HG03460 (cell line): ENCODE results near the gene STARD13.

Experiments
- ATAC-seq: cut with Tn5 transposase; IDR thresholded peaks from one replicate; pipeline ENCODE4 v1.9.1; 2021; ENCODE audit not compliant: unreplicated experiment

Gene STARD13

DNA sequence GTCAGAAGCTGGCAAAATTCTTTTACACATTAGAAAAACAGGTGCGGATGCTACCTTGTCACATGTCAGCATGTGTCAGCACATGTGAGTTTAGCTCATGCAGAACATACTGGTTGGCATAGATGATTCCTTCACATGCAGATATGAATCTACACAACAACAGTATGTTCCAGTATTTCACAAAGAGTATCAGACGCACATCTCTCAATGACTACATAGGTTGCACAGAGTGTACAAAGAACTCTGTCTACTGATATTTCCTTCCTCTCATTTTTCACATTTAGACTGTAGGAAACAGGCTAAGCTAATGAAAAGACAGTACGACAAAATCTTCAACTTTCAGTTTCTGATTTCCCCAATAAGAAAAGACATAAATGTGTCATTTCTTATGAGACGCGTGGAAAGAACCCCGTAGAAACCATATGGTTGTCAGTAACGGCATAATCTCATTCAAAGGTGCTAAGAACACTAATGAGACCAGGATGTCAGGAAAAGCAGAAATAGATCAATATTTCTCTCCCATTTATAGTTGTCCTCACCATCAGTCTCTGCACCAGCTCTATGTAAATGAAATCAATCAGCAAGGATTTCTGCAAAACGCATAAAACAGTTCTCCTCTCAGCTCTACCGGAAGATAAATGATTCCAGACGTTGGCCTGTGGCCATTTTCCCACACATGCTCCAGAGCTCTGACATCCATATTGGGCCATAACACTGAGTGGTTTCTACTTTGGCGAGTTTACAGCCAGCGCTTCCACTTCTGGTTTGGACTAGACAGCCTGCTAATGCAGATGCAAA, 81.2 kb downstream of the STARD13 start:
- no peak for ATAC-seq

DNA sequence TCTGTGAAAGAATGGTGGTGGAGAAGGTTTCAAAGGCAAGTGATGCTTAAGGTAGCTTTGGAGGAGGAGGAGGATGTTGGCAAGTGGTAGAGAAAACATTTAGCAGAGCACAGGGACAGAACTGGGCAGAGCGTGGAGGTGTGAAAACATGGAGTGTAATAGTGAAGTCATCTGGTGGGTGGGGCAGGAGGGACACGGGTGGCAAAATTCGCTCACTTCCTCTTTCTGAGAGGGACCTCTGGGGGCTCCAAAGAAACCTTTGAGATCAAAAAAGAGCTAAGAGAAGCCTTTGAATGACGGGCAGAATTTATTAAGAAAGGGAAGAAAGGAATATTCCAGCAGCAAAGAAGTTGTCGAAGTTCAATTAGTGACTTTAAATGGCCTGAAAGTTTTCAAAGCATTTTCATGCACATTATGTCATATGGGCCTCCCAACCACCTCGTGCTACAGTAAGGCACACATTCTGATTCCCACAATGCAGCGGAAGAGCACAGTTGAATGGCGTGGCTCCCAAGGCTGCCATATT, 82.8 kb downstream of the STARD13 start:
- ATAC-seq, result no peak

DNA sequence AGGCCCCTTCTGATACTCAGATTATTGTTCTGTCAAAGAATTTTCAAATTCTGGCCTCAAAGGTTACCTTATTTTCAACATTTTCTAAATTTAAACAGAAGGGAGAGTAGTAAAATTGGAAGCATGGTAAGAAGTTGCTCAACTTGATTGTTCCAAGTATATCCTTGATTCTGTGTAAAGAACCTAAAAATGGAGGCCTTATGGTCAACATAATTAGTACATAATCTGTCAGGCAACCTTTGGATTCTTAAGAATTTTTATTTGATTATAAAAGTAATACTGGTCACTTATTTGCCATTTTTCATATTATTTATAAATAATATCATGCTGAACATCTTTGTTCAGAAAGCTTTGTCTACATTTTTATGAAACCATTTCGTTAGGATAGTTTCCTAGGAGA, 83.9 kb downstream of the STARD13 start:
- ATAC-seq, result no peak

DNA sequence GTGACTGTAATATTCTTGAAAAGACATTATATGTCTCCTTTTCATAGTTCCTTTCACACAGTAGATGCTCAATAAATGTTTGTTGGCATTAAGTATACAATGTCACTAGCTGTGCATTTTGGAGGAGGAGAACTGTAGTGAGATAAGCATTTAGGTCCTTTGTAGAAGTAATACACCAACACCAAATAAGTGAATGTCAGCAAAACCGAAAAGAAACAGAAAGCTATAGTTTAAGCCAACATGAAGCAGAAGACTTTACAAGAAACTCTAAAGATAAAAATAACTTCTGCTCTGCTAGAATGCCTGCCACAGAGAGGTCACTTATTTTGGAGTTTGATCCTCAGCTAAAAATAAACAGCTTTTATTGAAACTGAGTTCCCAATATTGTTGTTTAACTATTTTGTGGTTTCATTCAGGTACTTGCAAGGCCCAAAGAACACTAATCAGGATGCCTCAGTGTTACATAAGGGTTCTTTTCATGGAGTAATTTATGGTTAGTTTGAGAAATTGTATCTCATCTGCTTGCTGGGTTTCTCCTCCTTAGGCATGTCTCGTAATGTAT, 86.2 kb downstream of the STARD13 start:
- no peak for ATAC-seq

DNA sequence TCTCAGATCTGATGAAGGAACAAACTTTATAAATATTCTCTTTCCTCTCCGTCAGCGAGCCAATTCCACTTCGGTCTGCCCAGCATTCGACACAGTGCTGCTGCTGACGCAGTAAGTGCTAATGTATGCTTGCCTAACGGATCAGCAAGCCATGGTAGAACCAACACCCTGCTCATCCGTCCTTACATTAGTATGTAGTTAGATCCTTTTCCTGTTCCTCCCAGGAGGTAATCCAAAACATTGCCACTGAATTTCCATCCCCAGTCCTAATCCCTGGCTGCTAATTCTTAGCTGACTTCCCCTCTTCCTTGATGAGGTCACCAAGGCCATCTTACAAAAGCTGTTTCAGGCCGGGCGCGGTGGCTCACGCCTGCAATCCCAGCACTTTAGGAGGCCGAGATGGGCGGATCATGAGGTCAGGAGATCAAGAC, 88.0 kb downstream of the STARD13 start:
- no peak for ATAC-seq

DNA sequence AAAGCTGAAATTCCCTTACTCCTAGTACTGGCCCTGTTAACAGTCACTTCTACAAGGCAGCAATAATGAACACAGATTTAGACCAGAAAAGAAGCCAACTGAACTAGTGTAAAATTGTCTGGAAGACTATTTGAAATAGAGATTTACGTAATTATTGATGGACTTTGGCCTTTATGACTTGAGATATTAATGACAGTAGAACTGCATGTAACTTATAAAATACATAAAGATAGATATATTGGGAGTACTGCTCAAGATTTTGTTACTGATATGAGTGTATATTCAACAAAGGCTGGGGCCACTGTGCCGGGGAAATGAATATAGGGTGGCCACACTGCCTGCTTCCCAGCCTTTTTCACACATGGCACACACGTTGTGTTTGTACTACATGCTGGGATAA, 88.8 kb downstream of the STARD13 start:
- ATAC-seq, result no peak

DNA sequence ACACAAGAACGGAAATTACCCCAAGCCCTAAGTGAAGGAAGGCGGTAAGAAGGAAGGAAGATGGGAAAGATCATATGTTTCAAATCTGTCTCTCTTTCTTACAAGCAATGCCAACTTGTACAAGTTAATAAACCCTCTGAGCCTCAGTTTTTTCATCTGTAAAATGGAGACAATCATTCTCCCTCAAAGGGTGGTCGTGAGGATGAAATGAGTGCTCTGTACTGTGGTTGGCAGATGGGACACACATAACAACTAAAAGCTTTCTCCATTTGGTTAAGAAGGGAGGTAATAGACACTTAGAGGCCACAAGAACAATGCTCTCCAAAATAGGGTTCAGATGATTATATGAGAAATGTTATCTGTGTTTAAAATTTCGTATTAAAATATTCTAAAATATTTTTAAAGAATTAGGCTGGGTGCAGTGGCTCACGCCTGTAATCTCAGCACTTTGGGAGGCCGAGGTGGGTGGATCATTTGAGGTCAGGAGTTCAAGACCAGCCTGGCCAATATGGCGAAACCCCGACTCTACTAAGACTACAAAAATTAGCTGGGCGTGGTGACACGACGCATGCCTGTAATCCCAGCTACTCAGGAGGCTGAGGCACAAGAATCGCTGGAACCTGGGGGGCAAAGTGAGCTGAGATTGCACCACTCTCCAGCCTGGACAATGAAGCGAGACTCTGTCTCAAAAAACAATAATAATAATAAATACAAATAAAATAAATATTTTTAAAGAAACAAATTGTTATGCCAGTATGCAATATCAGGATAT, 89.7 kb downstream of the STARD13 start:
- no peak for ATAC-seq

DNA sequence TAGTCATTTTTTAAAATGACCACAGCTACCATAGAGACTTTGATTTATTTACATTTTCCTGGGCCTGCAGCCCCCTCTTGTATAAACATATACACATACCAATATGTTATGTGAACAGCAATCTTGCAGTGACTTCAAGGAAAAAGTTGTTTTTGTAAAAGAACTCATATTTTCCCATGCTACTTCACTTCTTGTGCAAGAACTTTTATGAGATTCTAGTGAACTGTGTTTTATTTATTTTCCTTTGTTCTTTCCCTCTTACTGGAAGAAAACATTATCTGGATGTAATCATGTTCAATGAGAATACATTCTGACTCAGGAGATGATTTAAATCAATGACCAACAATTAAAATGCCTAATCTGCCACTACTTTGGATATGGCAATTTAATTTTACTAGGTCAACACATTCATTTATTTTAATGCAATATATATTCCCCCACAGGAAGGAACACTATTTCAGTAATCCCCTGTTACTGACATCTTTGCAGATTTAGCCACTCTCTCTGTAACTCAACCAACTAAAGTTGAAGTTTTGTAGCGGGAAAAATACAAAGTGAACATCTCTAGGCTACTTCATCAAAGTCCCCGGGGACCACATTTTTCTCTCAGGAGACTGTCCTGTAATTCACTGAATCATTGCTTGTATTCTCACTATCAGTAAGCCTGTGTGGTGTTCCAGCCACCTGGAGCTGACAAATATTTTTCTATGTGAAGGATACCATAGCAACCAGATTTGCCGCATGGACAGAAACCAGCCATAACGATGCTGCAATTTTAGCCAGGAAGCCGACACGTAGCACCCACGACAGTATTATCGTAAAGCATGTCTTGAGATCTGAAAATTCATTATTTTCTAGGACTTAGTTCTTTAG, 90.5 kb downstream of the STARD13 start:
- ATAC-seq, result peak; percentile 86

DNA sequence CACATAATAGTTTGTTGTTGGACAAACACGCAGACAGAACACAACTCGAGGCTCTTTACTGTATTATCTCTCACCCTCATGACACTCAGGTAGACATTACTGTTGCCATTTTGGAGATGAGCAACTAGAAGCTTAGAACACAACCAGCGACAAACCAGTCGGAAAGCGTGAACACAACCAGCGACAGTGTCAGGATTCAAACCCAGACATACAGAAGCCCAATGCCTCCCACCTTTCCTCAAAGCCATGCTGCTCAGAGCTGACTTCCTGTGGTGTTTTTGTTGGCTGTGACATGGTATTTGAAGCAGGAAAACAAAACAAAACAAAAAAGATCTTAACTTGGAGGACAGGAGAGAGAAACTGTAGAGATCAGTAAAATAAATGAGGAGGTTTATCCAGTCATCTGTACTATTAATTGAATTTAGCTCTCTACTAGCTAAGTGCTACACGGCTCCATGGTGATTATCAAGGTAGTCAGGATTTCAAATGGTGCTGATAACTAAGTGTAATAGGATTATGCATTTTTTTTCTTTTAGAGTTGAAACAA, 92.1 kb downstream of the STARD13 start:
- ATAC-seq, result no peak

DNA sequence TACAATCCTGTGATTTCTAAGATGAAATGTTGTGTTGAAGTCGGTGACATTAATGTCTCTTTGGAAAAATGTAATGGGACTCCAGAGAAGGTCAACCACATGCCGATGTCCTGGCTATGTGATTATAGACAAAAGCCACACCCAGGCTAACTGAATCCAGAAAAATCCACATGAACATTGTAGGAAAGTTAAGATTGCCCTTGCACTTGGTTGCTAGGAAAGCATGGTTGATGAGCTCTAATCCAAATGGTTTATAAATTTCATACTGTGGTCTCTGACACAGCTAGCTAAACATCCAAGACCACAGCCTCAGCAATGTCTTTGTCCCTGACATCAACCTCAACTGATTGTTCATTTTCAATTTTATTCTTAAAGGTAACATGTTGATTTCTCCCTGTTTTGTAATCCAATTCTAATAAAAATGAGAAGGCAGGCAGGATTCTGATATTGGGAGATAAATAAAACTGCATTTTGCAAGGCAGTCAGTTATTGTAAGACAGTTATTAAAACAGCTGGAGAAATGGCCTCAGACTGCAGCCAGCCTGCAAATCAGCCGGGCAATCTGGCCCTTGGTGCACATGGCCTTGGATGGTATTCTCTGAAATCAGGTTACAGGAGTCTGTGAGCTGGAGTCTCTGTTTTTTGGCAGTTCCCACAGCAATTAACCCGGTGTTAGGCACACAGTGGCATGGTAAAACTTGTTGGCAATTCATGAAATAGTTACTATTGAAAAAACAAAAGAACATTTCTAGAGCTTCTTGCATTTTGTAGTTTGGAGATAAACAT, 93.9 kb downstream of the STARD13 start:
- no peak for ATAC-seq

DNA sequence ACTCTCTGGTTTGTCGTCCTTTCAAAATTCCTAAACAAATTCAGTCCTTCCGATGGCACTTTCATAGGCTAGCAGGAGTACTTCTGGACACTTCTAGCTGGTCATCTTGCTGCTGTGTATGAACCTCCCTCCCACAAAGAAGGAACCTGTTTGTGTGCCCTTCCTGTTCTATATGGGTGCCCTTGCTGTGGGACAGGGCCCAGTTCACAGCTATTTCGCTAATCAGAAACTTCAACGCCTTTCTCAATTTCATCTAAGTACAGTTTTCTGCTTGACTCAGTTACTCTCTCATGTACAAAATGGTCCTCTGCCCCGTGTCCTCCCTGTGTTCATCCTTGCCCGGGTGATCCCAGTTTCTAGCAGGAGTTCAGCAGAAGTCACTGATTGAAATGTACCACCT, 96.1 kb downstream of the STARD13 start:
- no peak for ATAC-seq

DNA sequence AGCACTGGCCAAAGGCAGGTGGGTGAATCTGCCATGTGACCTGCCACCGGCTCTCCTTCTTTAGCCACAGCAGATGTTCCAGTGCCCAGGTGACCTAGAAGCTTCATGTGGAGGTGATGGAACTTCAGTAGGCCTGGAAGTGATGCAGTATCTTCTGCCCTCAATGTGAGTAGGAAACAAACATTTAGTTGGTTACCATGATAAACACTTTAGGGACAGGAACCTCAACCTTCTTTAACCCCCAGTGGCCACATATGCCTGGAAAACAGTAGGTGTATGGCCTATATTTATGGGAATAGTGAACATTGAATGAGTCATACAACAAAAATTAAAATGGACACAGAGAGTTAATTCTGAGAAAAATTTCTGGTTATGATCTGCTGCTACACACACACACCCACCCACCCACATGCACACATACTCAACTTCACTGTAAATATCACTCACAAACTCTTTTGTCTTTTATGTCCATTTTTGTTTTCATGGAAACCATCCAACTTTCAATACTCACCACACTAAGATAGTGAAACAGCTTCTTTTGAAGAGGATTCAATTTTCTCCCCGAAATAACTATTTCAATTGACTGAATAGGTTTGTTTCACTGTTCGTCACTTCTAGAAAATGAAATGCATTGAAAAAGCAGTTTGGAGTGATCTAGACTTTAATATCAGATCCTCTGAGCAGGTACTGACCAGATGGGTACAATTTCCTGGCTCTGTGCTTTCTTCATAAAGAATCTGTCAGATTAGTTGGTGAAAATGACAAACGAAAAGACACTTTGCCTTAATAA, 97.3 kb downstream of the STARD13 start:
- ATAC-seq, result peak; percentile 60

DNA sequence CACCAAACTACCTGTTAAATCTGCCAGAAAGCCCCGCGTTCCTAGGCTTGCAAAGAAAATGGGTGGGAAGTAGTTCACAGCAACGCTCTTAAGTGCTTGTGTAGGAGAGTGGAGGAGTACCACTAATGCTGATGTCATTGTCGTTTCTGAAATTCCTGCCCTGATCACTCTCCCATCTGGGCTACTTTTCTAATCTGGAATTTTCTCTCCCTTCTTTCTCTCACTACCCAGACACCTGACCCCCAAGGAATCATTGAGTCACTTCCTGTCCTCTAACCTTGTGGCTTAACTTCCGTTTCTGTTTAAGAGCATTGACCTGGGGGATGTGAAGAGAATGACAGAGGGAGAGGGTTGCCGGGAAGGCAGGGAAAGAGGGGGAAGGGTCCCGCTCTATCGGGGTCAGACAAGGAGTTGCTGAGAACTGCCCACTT, 98.7 kb downstream of the STARD13 start:
- no peak for ATAC-seq

DNA sequence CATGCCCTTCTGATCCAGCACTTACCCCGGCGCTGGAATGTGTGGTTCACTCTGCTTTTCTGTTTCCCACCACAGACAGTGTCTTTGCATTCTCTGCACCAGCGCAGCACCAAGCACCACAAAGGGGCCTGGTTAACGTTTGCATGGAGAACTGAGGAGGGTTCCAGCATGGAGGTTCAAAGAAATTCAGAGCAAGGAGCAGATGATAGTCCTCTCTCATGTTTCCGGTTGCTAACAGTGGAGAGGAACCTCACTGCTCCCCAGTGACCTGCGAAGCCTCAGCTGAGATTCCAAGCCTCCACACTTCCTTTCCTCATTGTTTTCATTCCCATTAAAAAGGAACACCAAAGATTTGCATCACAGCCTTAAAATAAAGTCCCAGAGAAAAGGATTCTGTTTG, 99.7 kb downstream of the STARD13 start:
- no peak for ATAC-seq

DNA sequence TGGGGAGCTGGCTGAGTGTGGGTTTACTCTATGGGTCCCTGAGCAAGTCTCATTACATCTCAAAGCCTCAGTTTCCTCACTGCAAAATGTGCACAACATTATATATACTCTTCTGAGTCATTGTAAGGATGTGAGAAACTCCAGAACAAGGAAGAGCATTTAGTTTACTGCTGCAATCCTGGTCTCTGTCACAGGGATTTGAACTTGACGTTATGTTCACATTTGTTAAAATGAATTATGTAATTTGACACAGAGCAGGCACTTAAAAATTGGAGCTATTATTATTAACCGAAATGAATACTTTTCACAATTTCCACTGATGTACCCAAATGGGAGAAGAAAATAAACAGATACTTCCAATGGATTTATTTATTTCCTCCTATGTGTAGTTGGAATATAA, 101.0 kb downstream of the STARD13 start:
- ATAC-seq, result no peak

DNA sequence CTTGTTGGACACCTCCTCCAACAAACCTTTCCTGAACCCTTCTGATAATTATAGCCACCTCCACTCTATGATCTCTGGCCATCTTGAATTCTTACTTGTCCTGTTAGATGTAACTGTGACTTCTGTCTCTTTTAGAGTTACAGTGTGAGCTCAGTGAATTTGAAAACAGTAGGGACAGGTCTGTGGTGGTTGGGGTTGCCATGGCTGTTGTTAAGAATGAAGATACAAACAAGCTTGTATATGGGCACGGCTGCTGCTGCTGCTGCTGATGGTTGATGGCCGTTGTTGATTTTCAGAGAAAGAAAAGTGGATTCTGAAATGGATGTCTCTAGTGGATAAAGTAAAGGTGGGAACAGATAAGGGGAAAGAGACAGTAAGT, 101.5 kb downstream of the STARD13 start:
- ATAC-seq, result no peak

DNA sequence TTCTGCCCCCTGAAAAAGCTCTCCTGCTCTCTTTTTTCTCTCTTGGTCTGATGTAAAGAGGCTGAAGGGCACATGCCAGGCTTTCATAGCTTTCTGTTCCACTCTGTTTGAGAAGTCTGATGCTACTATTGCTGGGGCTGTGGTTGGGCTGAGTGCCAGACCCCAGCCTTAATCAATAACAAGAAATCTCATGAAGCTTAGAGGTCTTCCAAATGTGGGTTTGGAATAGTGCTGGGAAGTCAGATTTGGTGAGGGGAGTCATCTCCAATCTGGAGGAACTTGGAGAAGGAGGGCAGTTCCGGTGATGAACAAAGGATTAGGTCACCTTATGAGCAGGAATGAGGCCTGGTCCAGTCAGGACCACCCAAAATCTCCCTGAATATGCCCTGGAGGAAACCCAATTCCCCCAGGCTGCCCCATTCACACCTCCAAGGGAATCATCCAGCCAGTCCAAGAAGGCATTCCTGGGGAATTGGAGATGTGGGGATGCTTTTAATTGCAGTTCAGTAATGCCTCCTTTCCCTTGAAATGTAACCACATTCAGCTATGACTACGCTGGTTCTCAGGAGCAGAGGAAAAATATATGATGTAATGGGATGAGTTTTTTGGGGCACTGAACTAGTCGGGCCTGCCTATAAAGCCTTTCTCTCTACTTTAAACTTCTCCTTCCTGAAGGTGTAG, 102.0 kb downstream of the STARD13 start:
- ATAC-seq, result no peak

DNA sequence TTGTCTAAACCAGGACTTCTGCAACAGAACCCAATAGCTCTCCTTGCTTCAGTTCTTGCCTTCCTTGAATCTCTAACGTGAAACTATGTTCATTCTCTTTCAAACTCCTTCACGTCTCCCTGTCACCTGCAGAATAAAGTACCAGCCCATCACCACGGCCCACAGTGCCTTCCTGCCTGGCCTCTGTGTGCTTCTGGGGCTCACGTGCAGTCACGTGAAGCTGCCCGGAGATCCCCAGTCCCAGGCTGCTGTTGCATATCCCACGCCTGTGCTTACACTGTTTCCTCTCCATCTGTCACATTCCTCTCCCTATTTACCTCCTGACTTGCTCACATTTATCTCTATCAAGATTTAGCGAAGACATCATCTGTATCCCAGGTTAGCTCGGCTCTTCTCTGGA, 102.8 kb downstream of the STARD13 start:
- ATAC-seq, result peak; percentile 44
